ENCODE results near the gene C19orf73. TPM values are rescaled to one million over a fixed set of nuclear protein-coding genes. Genes with fewer than 3 reads are reported as not detected.

C19orf73 gene
- total RNA-seq, 1 experiment from 2014 or later: 2.2 TPM

DNA sequence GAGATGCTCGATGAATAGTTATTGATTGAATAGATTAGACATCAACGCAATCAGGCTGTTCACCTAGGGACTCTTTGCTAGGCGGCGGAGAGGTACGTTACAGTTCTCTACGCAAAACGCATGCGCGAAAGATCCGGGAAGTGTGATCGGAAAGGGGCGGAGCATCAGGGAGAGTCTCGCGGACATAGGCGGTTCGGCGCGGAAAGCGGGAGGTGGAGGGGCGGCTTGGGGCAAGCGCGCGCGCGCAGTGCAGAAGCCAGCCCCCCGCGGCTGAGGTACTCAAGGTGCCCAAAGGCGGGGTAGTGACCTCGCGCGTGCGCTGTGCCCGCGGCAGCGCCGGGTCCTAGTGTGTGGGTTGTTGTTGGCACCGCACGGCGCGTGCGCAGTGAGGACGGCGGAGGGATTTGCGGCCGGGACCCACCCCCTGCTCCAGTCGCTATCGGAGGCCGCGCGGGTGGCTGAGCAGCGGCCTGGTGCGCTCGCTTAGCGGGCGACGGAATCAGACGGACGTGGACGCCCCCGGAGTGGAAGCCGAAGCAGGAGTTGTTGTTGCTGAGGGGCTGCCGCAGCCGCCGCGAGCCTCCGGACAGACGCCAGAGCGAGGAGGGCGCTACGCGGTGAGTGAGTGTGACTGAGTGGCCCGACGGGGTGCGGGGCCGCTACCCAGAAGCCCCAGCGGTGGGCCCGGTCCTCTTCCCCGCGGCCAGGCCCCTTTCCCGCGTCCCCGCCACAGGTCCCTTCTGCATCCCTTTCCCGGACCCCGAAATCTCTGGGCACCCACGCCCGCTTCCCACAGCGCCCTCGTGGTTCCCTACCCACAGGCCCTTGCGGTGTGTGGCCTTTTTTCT, 33.7 kb downstream of the C19orf73 start, which contains the start of gene SNRNP70 (continued):
- TF ChIP-seq, protein P1, sequence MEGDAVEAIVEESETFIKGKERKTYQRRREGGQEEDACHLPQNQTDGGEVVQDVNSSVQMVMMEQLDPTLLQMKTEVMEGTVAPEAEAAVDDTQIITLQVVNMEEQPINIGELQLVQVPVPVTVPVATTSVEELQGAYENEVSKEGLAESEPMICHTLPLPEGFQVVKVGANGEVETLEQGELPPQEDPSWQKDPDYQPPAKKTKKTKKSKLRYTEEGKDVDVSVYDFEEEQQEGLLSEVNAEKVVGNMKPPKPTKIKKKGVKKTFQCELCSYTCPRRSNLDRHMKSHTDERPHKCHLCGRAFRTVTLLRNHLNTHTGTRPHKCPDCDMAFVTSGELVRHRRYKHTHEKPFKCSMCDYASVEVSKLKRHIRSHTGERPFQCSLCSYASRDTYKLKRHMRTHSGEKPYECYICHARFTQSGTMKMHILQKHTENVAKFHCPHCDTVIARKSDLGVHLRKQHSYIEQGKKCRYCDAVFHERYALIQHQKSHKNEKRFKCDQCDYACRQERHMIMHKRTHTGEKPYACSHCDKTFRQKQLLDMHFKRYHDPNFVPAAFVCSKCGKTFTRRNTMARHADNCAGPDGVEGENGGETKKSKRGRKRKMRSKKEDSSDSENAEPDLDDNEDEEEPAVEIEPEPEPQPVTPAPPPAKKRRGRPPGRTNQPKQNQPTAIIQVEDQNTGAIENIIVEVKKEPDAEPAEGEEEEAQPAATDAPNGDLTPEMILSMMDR (IDR thresholded peaks at IDR 0.05 in 2 of 3, conservative IDR thresholded peaks at IDR 0.05 in 1 of 3; ENCODE audit: borderline replicate concordance in 1 of 3, insufficient read depth in 1 of 3, low read depth in 2 of 3, low read length in 2 of 3): no peak

DNA sequence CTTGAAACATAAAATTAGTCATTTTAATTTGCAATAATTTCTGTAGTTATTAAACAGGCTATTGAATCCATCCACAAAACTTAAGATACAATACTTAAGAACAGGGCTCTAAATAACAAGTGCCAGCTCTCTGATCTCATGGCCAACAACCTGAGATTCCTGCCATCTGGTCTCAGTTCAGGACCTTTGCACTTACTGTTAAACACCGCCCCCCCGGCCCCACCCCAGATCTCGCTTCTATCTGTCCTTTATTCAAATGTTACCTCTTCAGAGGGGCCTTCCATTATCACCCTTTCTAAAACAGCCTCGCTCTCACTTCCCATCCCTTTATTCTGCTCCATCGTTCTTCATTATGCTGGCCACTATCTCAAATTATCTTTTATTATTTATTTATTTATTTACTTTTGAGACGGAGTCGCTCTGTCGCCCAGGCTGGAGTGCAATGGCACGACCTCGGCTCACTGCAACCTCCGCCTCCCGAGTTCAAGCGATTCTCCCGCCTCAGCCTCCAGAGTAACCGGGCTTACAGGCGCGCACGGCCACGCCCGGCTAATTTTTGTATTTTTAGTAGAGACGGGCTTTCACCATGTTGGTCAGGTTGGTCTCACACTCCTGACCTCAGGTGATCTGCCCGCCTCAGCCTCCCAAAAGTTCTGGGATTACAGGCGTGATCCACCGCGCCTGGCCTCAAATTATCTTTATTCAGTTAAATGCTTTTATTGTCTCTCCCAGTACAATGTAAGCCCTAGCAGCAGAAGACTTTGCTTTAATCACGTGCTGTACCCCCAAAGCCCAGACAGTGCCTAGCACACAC, 34.5 kb downstream of the C19orf73 start:
- CTCF ChIA-PET: no interaction called here
- no peak for DNase-seq (ENCODE audit: low read depth, low spot score)
- no peak for TF ChIP-seq ZFX (IDR thresholded peaks at IDR 0.05)
- TF ChIP-seq, protein P2, sequence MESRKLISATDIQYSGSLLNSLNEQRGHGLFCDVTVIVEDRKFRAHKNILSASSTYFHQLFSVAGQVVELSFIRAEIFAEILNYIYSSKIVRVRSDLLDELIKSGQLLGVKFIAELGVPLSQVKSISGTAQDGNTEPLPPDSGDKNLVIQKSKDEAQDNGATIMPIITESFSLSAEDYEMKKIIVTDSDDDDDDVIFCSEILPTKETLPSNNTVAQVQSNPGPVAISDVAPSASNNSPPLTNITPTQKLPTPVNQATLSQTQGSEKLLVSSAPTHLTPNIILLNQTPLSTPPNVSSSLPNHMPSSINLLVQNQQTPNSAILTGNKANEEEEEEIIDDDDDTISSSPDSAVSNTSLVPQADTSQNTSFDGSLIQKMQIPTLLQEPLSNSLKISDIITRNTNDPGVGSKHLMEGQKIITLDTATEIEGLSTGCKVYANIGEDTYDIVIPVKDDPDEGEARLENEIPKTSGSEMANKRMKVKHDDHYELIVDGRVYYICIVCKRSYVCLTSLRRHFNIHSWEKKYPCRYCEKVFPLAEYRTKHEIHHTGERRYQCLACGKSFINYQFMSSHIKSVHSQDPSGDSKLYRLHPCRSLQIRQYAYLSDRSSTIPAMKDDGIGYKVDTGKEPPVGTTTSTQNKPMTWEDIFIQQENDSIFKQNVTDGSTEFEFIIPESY (IDR thresholded peaks at IDR 0.05; ENCODE audit: extremely low read depth, insufficient replicate concordance, low read length): no peak
- TF ChIP-seq TCF7L2 (IDR thresholded peaks at IDR 0.05; ENCODE audit: borderline replicate concordance, extremely low read depth, insufficient read depth, insufficient read length): no peak
- TF ChIP-seq SRF (IDR thresholded peaks at IDR 0.05; ENCODE audit: low read depth): no peak
- no peak for TF ChIP-seq CBX3 (IDR thresholded peaks at IDR 0.05; ENCODE audit: low read depth)
- TF ChIP-seq, protein P3, sequence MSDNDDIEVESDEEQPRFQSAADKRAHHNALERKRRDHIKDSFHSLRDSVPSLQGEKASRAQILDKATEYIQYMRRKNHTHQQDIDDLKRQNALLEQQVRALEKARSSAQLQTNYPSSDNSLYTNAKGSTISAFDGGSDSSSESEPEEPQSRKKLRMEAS (IDR thresholded peaks at IDR 0.05): no peak
- TF ChIP-seq SP1 (IDR thresholded peaks at IDR 0.05; ENCODE audit: low read depth): no peak
- TF ChIP-seq EGR1 (IDR thresholded peaks at IDR 0.05; ENCODE audit: low read depth): no peak
- no peak for TF ChIP-seq FOSL1 (IDR thresholded peaks at IDR 0.05; ENCODE audit: low read depth)
- no peak for TF ChIP-seq SIN3A (IDR thresholded peaks at IDR 0.05; ENCODE audit: low read depth)
- TF ChIP-seq, protein P4, sequence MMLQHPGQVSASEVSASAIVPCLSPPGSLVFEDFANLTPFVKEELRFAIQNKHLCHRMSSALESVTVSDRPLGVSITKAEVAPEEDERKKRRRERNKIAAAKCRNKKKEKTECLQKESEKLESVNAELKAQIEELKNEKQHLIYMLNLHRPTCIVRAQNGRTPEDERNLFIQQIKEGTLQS (IDR thresholded peaks at IDR 0.05): no peak
- TF ChIP-seq, protein P5, sequence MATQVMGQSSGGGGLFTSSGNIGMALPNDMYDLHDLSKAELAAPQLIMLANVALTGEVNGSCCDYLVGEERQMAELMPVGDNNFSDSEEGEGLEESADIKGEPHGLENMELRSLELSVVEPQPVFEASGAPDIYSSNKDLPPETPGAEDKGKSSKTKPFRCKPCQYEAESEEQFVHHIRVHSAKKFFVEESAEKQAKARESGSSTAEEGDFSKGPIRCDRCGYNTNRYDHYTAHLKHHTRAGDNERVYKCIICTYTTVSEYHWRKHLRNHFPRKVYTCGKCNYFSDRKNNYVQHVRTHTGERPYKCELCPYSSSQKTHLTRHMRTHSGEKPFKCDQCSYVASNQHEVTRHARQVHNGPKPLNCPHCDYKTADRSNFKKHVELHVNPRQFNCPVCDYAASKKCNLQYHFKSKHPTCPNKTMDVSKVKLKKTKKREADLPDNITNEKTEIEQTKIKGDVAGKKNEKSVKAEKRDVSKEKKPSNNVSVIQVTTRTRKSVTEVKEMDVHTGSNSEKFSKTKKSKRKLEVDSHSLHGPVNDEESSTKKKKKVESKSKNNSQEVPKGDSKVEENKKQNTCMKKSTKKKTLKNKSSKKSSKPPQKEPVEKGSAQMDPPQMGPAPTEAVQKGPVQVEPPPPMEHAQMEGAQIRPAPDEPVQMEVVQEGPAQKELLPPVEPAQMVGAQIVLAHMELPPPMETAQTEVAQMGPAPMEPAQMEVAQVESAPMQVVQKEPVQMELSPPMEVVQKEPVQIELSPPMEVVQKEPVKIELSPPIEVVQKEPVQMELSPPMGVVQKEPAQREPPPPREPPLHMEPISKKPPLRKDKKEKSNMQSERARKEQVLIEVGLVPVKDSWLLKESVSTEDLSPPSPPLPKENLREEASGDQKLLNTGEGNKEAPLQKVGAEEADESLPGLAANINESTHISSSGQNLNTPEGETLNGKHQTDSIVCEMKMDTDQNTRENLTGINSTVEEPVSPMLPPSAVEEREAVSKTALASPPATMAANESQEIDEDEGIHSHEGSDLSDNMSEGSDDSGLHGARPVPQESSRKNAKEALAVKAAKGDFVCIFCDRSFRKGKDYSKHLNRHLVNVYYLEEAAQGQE (IDR thresholded peaks at IDR 0.05; ENCODE audit: low read depth): no peak
- no peak for TF ChIP-seq ELF1 (IDR thresholded peaks at IDR 0.05; ENCODE audit: borderline replicate concordance, low read depth)
- no peak for TF ChIP-seq JUND (IDR thresholded peaks at IDR 0.05)

More for the DNA sequence above, 34.5 kb downstream of the C19orf73 start:
- ChIA-PET POLR2A (no interaction called here), RAD21 (ENCODE audit: low non-redundant PET in 1 of 2, low total read pairs in 2 of 2, uncharacterized antibody in 2 of 2, unreplicated experiment in 2 of 2) (no interaction called here)
- 0 out of 2 replicates have a peak, but pooled peaks have one; percentile 0 for ATAC-seq
- Histone ChIP-seq H4K20me1 (ENCODE audit: insufficient read depth) (peaks cover 28% of the 10 kb centered on the region; the same call in 1 of the 2 replicates), H3K4me1 (ENCODE audit: control insufficient read depth in 1 of 2, insufficient read depth in 2 of 2, low read length in 2 of 2) (peaks cover 6 to 25% of the 10 kb centered on the region in 2 experiments), H3K9me3 (ENCODE audit: control insufficient read depth in 1 of 2, insufficient read depth in 1 of 2, low read depth in 1 of 2, low read length in 2 of 2) (no peaks in the 10 kb centered on the region), H3K79me2 (ENCODE audit: insufficient read depth, low read length) (peaks cover 41% of the 10 kb centered on the region), H3K27me3 (ENCODE audit: insufficient read depth, low read length) (no peaks in the 10 kb centered on the region), H3K9me2 (ENCODE audit: insufficient read depth) (no peaks in the 10 kb centered on the region), H3K4me2 (ENCODE audit: low read length) (peak overlapping the region; percentile 90), H3K27ac (ENCODE audit: low read depth, low read length) (peak overlapping the region; percentile 94), H3K4me3 (replicated peaks in 1 of 2; ENCODE audit: low read depth in 1 of 2, low read length in 2 of 2) (peak overlapping the region; percentile 25 to 86), H3K36me3 (ENCODE audit: control insufficient read depth in 1 of 2, insufficient read depth in 2 of 2, low read length in 2 of 2) (peaks cover 6 to 24% of the 10 kb centered on the region in 2 experiments; a peak in 3 of 4 replicates), H3K9ac (ENCODE audit: low read length) (peak overlapping the region; percentile 78), H2AFZ (ENCODE audit: low read depth, low read length, poor library complexity, severe bottlenecking) (no peak overlapping the region)
- intact Hi-C loops (cut with micrococcal nuclease): no loop called here
- BruUV-seq (replicated peaks): TSS peak; percentile 70
